GM12873 (cell line): ENCODE results near the gene RAET1L.

Experiments
- TF ChIP-seq, protein P1 (sequence below): IDR thresholded peaks from 2 replicates; pipeline ENCODE4 v1.5.1; 2012; ENCODE audit warnings: low read depth, mild to moderate bottlenecking, moderate library complexity, low read length, control low read depth; ENCODE audit not compliant: insufficient read depth; ENCODE audit errors: missing control alignments

The RAET1L gene

GRCh38 chr6:149984773-149985172 is 40.6 kb downstream of the RAET1L start:
- TF ChIP-seq, protein P1, sequence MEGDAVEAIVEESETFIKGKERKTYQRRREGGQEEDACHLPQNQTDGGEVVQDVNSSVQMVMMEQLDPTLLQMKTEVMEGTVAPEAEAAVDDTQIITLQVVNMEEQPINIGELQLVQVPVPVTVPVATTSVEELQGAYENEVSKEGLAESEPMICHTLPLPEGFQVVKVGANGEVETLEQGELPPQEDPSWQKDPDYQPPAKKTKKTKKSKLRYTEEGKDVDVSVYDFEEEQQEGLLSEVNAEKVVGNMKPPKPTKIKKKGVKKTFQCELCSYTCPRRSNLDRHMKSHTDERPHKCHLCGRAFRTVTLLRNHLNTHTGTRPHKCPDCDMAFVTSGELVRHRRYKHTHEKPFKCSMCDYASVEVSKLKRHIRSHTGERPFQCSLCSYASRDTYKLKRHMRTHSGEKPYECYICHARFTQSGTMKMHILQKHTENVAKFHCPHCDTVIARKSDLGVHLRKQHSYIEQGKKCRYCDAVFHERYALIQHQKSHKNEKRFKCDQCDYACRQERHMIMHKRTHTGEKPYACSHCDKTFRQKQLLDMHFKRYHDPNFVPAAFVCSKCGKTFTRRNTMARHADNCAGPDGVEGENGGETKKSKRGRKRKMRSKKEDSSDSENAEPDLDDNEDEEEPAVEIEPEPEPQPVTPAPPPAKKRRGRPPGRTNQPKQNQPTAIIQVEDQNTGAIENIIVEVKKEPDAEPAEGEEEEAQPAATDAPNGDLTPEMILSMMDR: no peak

GRCh38 chr6:149983145-149983544 is 42.2 kb downstream of the RAET1L start:
- TF ChIP-seq, protein P1: no peak

DNA sequence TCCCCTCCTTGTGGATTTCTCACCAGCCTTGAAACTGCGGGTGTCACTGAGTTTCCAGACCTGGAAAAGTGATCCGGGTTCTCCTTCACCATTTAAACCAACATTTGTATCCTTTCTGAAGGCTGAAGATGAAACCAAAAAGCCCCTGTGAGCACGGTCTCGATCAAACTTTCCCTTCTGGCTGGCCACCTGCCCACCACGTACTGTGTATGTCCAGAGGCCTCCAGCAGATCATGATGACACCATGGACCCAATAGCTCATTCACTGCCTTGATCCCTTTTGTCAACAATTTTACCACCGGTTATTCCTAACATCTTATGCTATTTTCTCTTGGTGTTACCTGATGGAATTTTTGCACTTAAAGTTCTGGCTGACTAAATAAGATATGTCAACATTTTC is 46.0 kb downstream of the RAET1L start:
- TF ChIP-seq, protein P1: no peak

DNA sequence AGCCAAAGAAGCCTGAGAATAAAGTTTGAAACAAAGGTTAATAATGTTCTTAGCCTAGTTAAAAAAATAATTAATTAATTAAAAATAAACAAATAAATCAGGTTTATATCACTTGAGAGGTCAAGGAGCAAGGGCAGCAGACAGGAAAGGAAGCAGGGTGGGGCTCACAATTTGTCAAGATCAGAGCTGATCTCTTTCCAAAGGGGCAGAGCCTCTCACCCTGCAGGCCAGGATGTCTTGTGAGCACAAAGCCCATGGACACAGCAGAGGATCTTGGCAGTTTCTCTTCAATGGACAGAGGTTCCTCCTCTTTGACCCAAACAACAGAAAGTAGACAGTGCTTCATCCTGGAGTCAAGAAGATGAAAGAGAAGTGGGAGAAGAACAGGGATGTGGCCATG is 46.7 kb downstream of the RAET1L start:
- TF ChIP-seq, protein P1: no peak

- TF ChIP-seq, protein P1: no peak
These were observed 48.1 kb downstream of the RAET1L start for GRCh38 chr6:149977221-149977620.

GRCh38 chr6:149975400-149975799 is 49.9 kb downstream of the RAET1L start:
- TF ChIP-seq, protein P1: no peak

- TF ChIP-seq, protein P1: no peak
These were observed 50.5 kb downstream of the RAET1L start for GRCh38 chr6:149974825-149975224.
